ENCODE measurements around the gene ALOX15B.

GRCh38 chr17:8095361-8095760 lies 56.5 kb downstream of the ALOX15B start:
- TF ChIP-seq, protein P1, sequence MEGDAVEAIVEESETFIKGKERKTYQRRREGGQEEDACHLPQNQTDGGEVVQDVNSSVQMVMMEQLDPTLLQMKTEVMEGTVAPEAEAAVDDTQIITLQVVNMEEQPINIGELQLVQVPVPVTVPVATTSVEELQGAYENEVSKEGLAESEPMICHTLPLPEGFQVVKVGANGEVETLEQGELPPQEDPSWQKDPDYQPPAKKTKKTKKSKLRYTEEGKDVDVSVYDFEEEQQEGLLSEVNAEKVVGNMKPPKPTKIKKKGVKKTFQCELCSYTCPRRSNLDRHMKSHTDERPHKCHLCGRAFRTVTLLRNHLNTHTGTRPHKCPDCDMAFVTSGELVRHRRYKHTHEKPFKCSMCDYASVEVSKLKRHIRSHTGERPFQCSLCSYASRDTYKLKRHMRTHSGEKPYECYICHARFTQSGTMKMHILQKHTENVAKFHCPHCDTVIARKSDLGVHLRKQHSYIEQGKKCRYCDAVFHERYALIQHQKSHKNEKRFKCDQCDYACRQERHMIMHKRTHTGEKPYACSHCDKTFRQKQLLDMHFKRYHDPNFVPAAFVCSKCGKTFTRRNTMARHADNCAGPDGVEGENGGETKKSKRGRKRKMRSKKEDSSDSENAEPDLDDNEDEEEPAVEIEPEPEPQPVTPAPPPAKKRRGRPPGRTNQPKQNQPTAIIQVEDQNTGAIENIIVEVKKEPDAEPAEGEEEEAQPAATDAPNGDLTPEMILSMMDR (conservative IDR thresholded peaks at IDR 0.05 in 1 of 2, IDR thresholded peaks at IDR 0.05 in 1 of 2; ENCODE audit: extremely low read depth in 1 of 2, insufficient read depth in 1 of 2, low read depth in 1 of 2, low read length in 2 of 2) = no peak
- no peak for TF ChIP-seq EZH2 (IDR thresholded peaks at IDR 0.05; ENCODE audit: borderline replicate concordance, low read length)
